DLD1 (cell line): Measurements from ENCODE around the gene MOB3A.
"Not testable (repeated sequence)": the region's sequence is repeated elsewhere in the genome, so short reads cannot be mapped to it uniquely, and the experiment has no call there.

ENCODE experiments used
- in situ Hi-C: cut with HindIII; loops from 2 replicates; pipeline ENCODE4 v1.10.0; 2017; ENCODE audit warnings: low sequenced_read_pairs

MOB3A gene

GRCh38 chr19:2109046-2109864 is 13.1 kb upstream of the MOB3A start:
- in situ Hi-C loops: no loop called here

GRCh38 chr19:2108251-2109016 is 12.3 kb upstream of the MOB3A start:
- in situ Hi-C loops: no loop called here

- in situ Hi-C loops: no loop called here
These were observed 7.0 kb upstream of the MOB3A start for GRCh38 chr19:2103045-2103707.

GRCh38 chr19:2101417-2102335 is 5.5 kb upstream of the MOB3A start:
- in situ Hi-C loops: no loop called here

GRCh38 chr19:2100719-2101061 is 4.6 kb upstream of the MOB3A start:
- in situ Hi-C loops: no loop called here

- in situ Hi-C loops: no loop called here
These were observed 4.0 kb upstream of the MOB3A start for GRCh38 chr19:2099937-2100718.

- in situ Hi-C loops: no loop called here
These were observed 3.0 kb upstream of the MOB3A start for GRCh38 chr19:2099054-2099501.

- in situ Hi-C loops: no loop called here
These were observed 1.8 kb upstream of the MOB3A start for GRCh38 chr19:2097886-2098327.

GRCh38 chr19:2097203-2097885 is 1.2 kb upstream of the MOB3A start:
- in situ Hi-C loops: no loop called here

- in situ Hi-C loops: no loop called here
These were observed 515 bp upstream of the MOB3A start, which contains the start of gene IZUMO4 for GRCh38 chr19:2096480-2097202. IZUMO4 (plus strand) TSS chr19:2096915; CDS start chr19:2096946, 31 bp downstream.

GRCh38 chr19:2091926-2092525 is 4.1 kb downstream of the MOB3A start:
- in situ Hi-C loops: not testable (repeated sequence)

- in situ Hi-C loops: no loop called here
These were observed 6.4 kb downstream of the MOB3A start for GRCh38 chr19:2089727-2090053.

- in situ Hi-C loops: no loop called here
These were observed 7.0 kb downstream of the MOB3A start for GRCh38 chr19:2089001-2089711.

- in situ Hi-C loops: no loop called here
These were observed 8.5 kb downstream of the MOB3A start for GRCh38 chr19:2087621-2088100.

- in situ Hi-C loops: not testable (repeated sequence)
These were observed 9.2 kb downstream of the MOB3A start for GRCh38 chr19:2086695-2087620.

- in situ Hi-C loops: no loop called here
These were observed 11.0 kb downstream of the MOB3A start for GRCh38 chr19:2084993-2085720.
